Glutamatergic neuron (in vitro differentiated cells): ENCODE results near the gene WDR90. TPM values are rescaled to one million over a fixed set of nuclear protein-coding genes. Genes with fewer than 3 reads are reported as not detected.
A peak's percentile ranks its signal among the peaks of the same experiment; 100 is the strongest.

Experiments
- DNase-seq: peaks from one replicate; pipeline ENCODE4 v3.0.0; 2022
- H3K27ac Mint-ChIP-seq: one replicate; pipeline ENCODE4 v1.8.0; 2020; ENCODE audit warnings: mild to moderate bottlenecking, mixed read lengths, inconsistent platforms; ENCODE audit not compliant: unreplicated experiment
- H3K27me3 Mint-ChIP-seq: one replicate; pipeline ENCODE4 v1.8.0; 2020; ENCODE audit warnings: mild to moderate bottlenecking, moderate library complexity, mixed read lengths, inconsistent platforms; ENCODE audit not compliant: unreplicated experiment
- H3K36me3 Mint-ChIP-seq: one replicate; pipeline ENCODE4 v1.8.0; 2020; ENCODE audit warnings: mild to moderate bottlenecking, mixed read lengths, inconsistent platforms; ENCODE audit not compliant: unreplicated experiment
- H3K4me1 Mint-ChIP-seq: one replicate; pipeline ENCODE4 v1.8.0; 2020; ENCODE audit warnings: mild to moderate bottlenecking, low read depth, mixed read lengths, inconsistent platforms; ENCODE audit not compliant: unreplicated experiment
- H3K4me3 Mint-ChIP-seq: one replicate; pipeline ENCODE4 v1.8.0; 2020; ENCODE audit warnings: mild to moderate bottlenecking, mixed read lengths, inconsistent platforms; ENCODE audit not compliant: unreplicated experiment
- H3K9me3 Mint-ChIP-seq: one replicate; pipeline ENCODE4 v1.8.0; 2020; ENCODE audit warnings: mild to moderate bottlenecking, moderate library complexity, mixed read lengths, inconsistent platforms; ENCODE audit not compliant: unreplicated experiment
- total RNA-seq: library from RNA; stranded (reverse); fragmentation: NEBNext Ultra II Directional; extraction: Animal tissue kit (Norgen Biotek cat#: 25700); gene quantifications from one replicate; pipeline ENCODE4 v1.2.1, GENCODE V29; 2021; ENCODE audit not compliant: unreplicated experiment
- TF ChIP-seq, protein P1 (sequence below): fragments of 200-600 bp; sonication (generic); IDR thresholded peaks from one replicate; pipeline ENCODE4 v1.5.0; 2021; ENCODE audit not compliant: partially characterized antibody, unreplicated experiment

The WDR90 gene
- total RNA-seq, 1 donor from 2014 or later, result 24.6 TPM

GRCh38 chr16:680625-680945 is 31.4 kb downstream of the WDR90 start:
- Mint-ChIP-seq H3K36me3 (no peaks in the 10 kb centered on the region), H3K9me3 (peaks cover 4% of the 10 kb centered on the region), H3K27ac (no peak overlapping the region), H3K27me3 (peaks cover 9% of the 10 kb centered on the region), H3K4me3 (peak overlapping the region; percentile 81), H3K4me1 (peaks cover 9% of the 10 kb centered on the region)
- DNase-seq, result no peak
- TF ChIP-seq, protein P1, sequence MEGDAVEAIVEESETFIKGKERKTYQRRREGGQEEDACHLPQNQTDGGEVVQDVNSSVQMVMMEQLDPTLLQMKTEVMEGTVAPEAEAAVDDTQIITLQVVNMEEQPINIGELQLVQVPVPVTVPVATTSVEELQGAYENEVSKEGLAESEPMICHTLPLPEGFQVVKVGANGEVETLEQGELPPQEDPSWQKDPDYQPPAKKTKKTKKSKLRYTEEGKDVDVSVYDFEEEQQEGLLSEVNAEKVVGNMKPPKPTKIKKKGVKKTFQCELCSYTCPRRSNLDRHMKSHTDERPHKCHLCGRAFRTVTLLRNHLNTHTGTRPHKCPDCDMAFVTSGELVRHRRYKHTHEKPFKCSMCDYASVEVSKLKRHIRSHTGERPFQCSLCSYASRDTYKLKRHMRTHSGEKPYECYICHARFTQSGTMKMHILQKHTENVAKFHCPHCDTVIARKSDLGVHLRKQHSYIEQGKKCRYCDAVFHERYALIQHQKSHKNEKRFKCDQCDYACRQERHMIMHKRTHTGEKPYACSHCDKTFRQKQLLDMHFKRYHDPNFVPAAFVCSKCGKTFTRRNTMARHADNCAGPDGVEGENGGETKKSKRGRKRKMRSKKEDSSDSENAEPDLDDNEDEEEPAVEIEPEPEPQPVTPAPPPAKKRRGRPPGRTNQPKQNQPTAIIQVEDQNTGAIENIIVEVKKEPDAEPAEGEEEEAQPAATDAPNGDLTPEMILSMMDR, result no peak

- peaks cover 9% of the 10 kb centered on the region for H3K4me1 Mint-ChIP-seq
- no peak overlapping the region for H3K27ac Mint-ChIP-seq
- no peak for DNase-seq
Observed at GRCh38 chr16:680967-681745, 32.0 kb downstream of the WDR90 start.

DNA sequence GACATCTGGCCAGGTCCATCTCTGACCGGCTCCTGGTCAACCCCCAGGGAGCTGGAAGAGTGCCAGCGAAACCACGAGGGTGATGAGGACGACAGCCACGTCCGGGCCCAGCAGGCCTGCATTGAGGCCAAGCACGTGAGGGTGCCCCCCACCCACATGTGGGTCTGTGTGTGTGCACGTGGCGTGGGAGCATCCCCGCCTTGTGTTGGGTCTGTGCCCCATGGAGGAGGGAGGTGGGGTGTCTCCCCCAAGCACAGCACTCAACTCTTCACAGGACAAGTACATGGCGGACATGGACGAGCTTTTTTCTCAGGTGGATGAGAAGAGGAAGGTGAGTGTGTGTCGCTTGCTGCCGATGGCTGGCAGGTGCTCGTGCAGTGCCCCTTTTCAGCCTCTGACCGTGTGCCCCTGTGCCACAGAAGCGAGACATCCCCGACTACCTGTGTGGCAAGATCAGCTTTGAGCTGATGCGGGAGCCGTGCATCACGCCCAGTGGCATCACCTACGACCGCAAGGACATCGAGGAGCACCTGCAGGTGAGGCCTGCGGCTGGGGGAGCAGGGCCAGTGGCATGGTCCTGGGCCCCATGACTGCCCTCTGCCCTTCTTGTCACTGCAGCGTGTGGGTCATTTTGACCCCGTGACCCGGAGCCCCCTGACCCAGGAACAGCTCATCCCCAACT is 32.7 kb downstream of the WDR90 start:
- no peak overlapping the region for H3K27ac Mint-ChIP-seq

More at GRCh38 chr16:680967-681745, 32.0 kb downstream of the WDR90 start:
- Mint-ChIP-seq H3K9me3 (peaks cover 7% of the 10 kb centered on the region), H3K27me3 (peaks cover 9% of the 10 kb centered on the region), H3K36me3 (no peaks in the 10 kb centered on the region), H3K4me3 (peak overlapping the region; percentile 81)
- TF ChIP-seq, protein P1, result no peak

DNA sequence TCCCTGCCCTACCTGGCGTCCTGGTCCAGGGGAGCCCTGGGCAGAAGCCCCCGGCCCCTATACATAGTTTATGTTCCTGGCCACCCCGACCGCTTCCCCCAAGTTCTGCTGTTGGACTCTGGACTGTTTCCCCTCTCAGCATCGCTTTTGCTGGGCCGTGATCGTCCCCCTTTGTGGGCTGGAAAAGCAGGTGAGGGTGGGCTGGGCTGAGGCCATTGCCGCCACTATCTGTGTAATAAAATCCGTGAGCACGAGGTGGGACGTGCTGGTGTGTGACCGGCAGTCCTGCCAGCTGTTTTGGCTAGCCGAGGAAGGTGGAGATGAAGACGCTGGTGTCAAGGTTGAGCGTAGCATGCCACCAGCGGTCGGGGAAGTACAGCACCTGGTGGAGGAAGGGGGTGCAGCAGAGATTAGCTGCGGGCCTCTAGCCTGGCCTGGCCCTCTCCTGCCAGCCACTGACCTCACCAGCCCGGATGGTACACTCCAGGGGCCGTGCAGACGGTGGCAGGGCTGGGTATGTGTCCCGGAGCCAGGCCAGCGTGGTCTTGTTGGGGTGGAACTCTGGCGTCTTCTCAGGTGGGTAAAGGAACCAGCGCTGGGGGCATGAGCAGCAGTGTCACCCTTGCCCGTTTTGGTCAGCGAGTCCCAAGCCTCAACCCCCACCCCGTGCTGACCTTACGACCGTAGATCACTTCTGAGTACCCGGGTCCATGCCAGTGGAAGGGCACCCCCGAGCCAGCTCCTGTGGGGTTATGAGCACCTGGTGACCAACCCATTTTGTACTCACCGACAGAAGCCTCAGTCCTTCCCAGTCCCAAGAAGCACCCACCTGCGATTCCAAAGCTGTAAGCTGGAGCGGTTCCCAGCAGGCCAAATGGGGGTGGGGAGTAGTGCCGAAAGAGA is 33.6 kb downstream of the WDR90 start:
- H3K27me3 Mint-ChIP-seq, result peaks cover 11% of the 10 kb centered on the region
- TF ChIP-seq, protein P1, result no peak
- no peak for DNase-seq
- H3K9me3 Mint-ChIP-seq, result peaks cover 8% of the 10 kb centered on the region
- H3K4me1 Mint-ChIP-seq, result peaks cover 9% of the 10 kb centered on the region
- H3K27ac Mint-ChIP-seq, result no peak overlapping the region
- H3K4me3 Mint-ChIP-seq, result peak overlapping the region; percentile 71
- no peaks in the 10 kb centered on the region for H3K36me3 Mint-ChIP-seq

More for the DNA sequence above, 32.7 kb downstream of the WDR90 start:
- Mint-ChIP-seq H3K27me3 (peaks cover 9% of the 10 kb centered on the region), H3K4me3 (peak overlapping the region; percentile 81), H3K9me3 (peaks cover 8% of the 10 kb centered on the region), H3K4me1 (peaks cover 9% of the 10 kb centered on the region), H3K36me3 (no peaks in the 10 kb centered on the region)
- no peak for DNase-seq
- TF ChIP-seq, protein P1, result no peak
